ENCODE results near the gene FAM32A. TPM values are rescaled to one million over a fixed set of nuclear protein-coding genes. Genes with fewer than 3 reads are reported as not detected.

The FAM32A gene
- polyA plus RNA-seq, 1 of the 3 experiments (the other 2 are of a cell fraction), result 156 TPM

DNA sequence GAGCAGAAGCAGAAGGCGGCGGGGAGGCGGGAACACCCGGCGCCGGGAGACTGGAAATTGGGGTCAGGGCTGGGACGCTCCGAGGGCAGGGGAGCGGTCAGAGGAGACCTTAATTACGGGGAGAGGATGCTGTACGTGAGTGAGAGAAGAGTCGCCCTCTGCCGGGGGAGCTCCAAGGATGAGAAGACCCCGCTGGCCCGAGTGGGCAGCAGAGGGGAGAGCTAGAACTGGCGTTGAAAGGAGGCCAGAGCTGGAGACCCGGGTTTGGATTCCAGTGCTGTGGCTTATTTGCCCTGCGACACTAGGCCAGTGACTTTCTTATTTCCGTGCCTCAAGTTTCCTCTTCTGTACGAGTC is 536 bp downstream of the FAM32A start (continued):
- no peak for TF ChIP-seq RXRA (IDR thresholded peaks at IDR 0.05; ENCODE audit: borderline replicate concordance, low read depth)
- no peak for TF ChIP-seq MEF2A (IDR thresholded peaks at IDR 0.05; ENCODE audit: borderline replicate concordance, low read depth)
- 0 out of 2 replicates have a peak, but pooled peaks have one; percentile 14 for TF ChIP-seq SMC3 (IDR thresholded peaks at IDR 0.05; ENCODE audit: low read depth, low read length)
- no peak for TF ChIP-seq TAF1 (IDR thresholded peaks at IDR 0.05; ENCODE audit: borderline replicate concordance, low read depth, low read length)

- Histone ChIP-seq H3K4me2 (no peak overlapping the region), H2AFZ (ENCODE audit: low read depth) (no peak overlapping the region), H3K27me3 (ENCODE audit: insufficient read depth) (no peaks in the 10 kb centered on the region), H3K79me2 (ENCODE audit: insufficient read depth) (peaks cover 45% of the 10 kb centered on the region), H3K9me2 (no peaks in the 10 kb centered on the region), H3K9ac (no peak overlapping the region), H3K4me1 (ENCODE audit: control insufficient read depth in 1 of 2, insufficient read depth in 2 of 2, low read depth in 1 of 2, low read length in 1 of 2) (peaks cover 0 to 7% of the 10 kb centered on the region in 2 experiments; a peak in 2 of 4 replicates), H3K36me3 (replicated peaks in 1 of 2; ENCODE audit: control insufficient read depth in 1 of 2, insufficient read depth in 2 of 2, low read length in 1 of 2) (peaks cover 32 to 37% of the 10 kb centered on the region in 2 experiments), H3K4me3 (ENCODE audit: low read depth in 2 of 2, low read length in 1 of 2) (no peak overlapping the region), H3K9me3 (no peaks in the 10 kb centered on the region), H3K27ac (ENCODE audit: low read depth in 2 of 2, low read length in 1 of 2) (no peak overlapping the region), H4K20me1 (ENCODE audit: insufficient read depth) (0 out of 2 replicates have a peak, but pooled peaks cover 5% of the 10 kb centered on the region), H3F3A (replicated peaks; ENCODE audit: insufficient read depth) (peaks cover 2% of the 10 kb centered on the region)
- WGBS (ENCODE audit: low lambda C conversion rate), result 94% methylated on average over 2 of the region's 3 CpGs
- ChIA-PET POLR2A (interaction anchor here (2.5 kb wide), 1 partner anchor 9 kb away, joined by 7 read pairs; the partner anchor contains the start of gene AP1M1), CTCF (interaction anchor here (0.6 to 0.7 kb wide), 2 partner anchors 147 kb away, joined by 3 read pairs; no protein-coding TSS in a partner anchor)
- TF ChIP-seq TEAD4 (IDR thresholded peaks at IDR 0.05; ENCODE audit: borderline replicate concordance, insufficient read depth) (no peak), EZH2phosphoT487 (IDR thresholded peaks at IDR 0.05; ENCODE audit: borderline replicate concordance, low read depth) (no peak), CTCF (IDR thresholded peaks at IDR 0.05) (no peak), RXRA (IDR thresholded peaks at IDR 0.05; ENCODE audit: borderline replicate concordance, low read depth) (no peak), SMC3 (IDR thresholded peaks at IDR 0.05; ENCODE audit: low read depth, low read length) (no peak)
- DNase-seq, result no peak
Observed at GRCh38 chr19:16188521-16188920, 3.3 kb downstream of the FAM32A start.

DNA sequence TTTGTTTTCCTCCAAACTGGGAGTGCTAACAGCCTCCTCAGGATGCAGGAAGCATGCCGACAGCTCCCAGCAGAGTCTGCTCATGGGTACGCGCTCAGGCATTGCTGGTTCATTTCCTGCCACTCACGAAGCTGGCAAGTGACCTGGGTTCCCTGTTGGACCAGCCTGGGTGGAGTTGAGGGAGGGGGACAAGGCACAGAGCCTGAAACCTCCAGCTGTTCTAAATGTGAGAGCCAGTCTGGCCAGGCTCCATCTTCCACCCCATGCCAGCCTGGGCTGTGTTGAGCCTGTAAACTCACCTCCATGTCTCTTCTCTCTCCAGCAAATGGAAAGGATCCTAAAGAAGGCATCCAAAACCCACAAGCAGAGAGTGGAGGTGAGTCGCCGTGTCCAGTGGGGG is 5.0 kb downstream of the FAM32A start:
- ChIA-PET CTCF (no interaction called here), POLR2A (no interaction called here)
- H3K4me3 ChIP-seq (ENCODE audit: low read depth in 2 of 2, low read length in 1 of 2), result no peak overlapping the region
- TF ChIP-seq, protein P1, sequence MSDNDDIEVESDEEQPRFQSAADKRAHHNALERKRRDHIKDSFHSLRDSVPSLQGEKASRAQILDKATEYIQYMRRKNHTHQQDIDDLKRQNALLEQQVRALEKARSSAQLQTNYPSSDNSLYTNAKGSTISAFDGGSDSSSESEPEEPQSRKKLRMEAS (IDR thresholded peaks at IDR 0.05; ENCODE audit: low read depth), result no peak
- TF ChIP-seq FOXJ3 (CRISPR knock-in tag; IDR thresholded peaks at IDR 0.05) (no peak), ELF1 (IDR thresholded peaks at IDR 0.05) (no peak), RXRA (IDR thresholded peaks at IDR 0.05; ENCODE audit: borderline replicate concordance, low read depth) (no peak), USF1 (IDR thresholded peaks at IDR 0.05; ENCODE audit: borderline replicate concordance, low read depth) (no peak), POLR2AphosphoS5 (IDR thresholded peaks at IDR 0.05; ENCODE audit: low read depth, low read length) (no peak), YY1 (IDR thresholded peaks at IDR 0.05; ENCODE audit: low read depth) (no peak), CHD2 (IDR thresholded peaks at IDR 0.05; ENCODE audit: low read length, partially characterized antibody) (no peak), TAF1 (IDR thresholded peaks at IDR 0.05; ENCODE audit: borderline replicate concordance, low read depth, low read length) (no peak), CTCF (IDR thresholded peaks at IDR 0.05) (no peak), RCOR1 (IDR thresholded peaks at IDR 0.05; ENCODE audit: low read length) (no peak), PBX3 (IDR thresholded peaks at IDR 0.05) (no peak), NFIC (IDR thresholded peaks at IDR 0.05; ENCODE audit: borderline replicate concordance) (no peak)

More for the DNA sequence above, 5.0 kb downstream of the FAM32A start:
- Histone ChIP-seq H2AFZ (ENCODE audit: low read depth) (no peak overlapping the region), H3K27ac (ENCODE audit: low read depth in 2 of 2, low read length in 1 of 2) (no peak overlapping the region), H3K27me3 (ENCODE audit: insufficient read depth) (no peaks in the 10 kb centered on the region), H3K4me2 (no peak overlapping the region), H3K36me3 (replicated peaks in 1 of 2; ENCODE audit: control insufficient read depth in 1 of 2, insufficient read depth in 2 of 2, low read length in 1 of 2) (peaks cover 32 to 37% of the 10 kb centered on the region in 2 experiments), H3F3A (replicated peaks; ENCODE audit: insufficient read depth) (no peaks in the 10 kb centered on the region), H3K9me2 (no peaks in the 10 kb centered on the region), H3K4me1 (ENCODE audit: control insufficient read depth in 1 of 2, insufficient read depth in 2 of 2, low read depth in 1 of 2, low read length in 1 of 2) (peaks cover 0 to 7% of the 10 kb centered on the region in 2 experiments; a peak in 2 of 4 replicates), H3K9ac (no peak overlapping the region), H3K9me3 (no peaks in the 10 kb centered on the region), H3K79me2 (ENCODE audit: insufficient read depth) (peaks cover 45% of the 10 kb centered on the region), H4K20me1 (ENCODE audit: insufficient read depth) (0 out of 2 replicates have a peak, but pooled peaks cover 5% of the 10 kb centered on the region)
- DNase-seq, result no peak
- WGBS (ENCODE audit: low lambda C conversion rate), result 81% methylated on average over 6 of the region's 6 CpGs

Measured in SK-N-SH (cell line).